HCT116 (cell line): Measurements from ENCODE around the gene GPHA2. TPM values are rescaled to one million over a fixed set of nuclear protein-coding genes. Genes with fewer than 3 reads are reported as not detected.

Experiments
- ATAC-seq: fragments of 200-7000 bp; cut with Tn5 transposase; 2 replicates; pipeline ENCODE4 v1.9.1; 2020; ENCODE audit warnings: mild to moderate bottlenecking, moderate library complexity
- BruUV-seq: library from RNA; stranded (reverse); fragments of 400-500 nt; replicated peaks from 2 replicates; lab custom pipeline; 2021; lab: Mats Ljungman, UMichigan
- CTCF ChIA-PET: fragments of 300-600 bp; sonication (Branson Sonifier 250); formaldehyde crosslinking; loops from one replicate; lab custom pipeline; 2021; ENCODE audit warnings: antibody characterized with exemption; lab: Charles Lee
- POLR2A ChIA-PET: fragments of 300-600, 350-600 bp; sonication (Branson Sonifier 250); formaldehyde crosslinking; loops from one replicate; lab custom pipeline; 2021; ENCODE audit warnings: antibody characterized with exemption; lab: Charles Lee
- RAD21 ChIA-PET, 2 experiments: fragments of 300-600 bp; sonication (Branson Sonifier 250); formaldehyde crosslinking; loops; one replicate each; lab custom pipeline; 2023; ENCODE audit warnings: low total read pairs in 2 of 2; ENCODE audit not compliant: uncharacterized antibody in 2 of 2, unreplicated experiment in 2 of 2, low non-redundant PET in 1 of 2; lab: Charles Lee
- DNase-seq: peaks from one replicate; pipeline ENCODE4 v3.0.0-alpha.2; 2010; ENCODE audit warnings: low read depth, low spot score
- H2AFZ ChIP-seq: fragments of 200-600 bp; shearing (Covaris generic), sonication (generic); 2 replicates; pipeline ENCODE4 v1.6.1; 2017; ENCODE audit warnings: low read depth, mixed run types, mixed read lengths, antibody characterized with exemption, low read length; ENCODE audit not compliant: poor library complexity, severe bottlenecking
- H3K27ac ChIP-seq: 2 replicates; pipeline ENCODE4 v1.5.1; 2012; ENCODE audit warnings: low read depth, low read length
- H3K27me3 ChIP-seq: fragments of 200-600 bp; sonication (generic); 2 replicates; pipeline ENCODE4 v1.6.1; 2016; ENCODE audit warnings: mixed run types, low read length, mixed read lengths; ENCODE audit not compliant: insufficient read depth
- H3K36me3 ChIP-seq, 2 experiments: fragments of 200-500 bp in 1 of 2; fragments of 200-600 bp in 1 of 2; sonication (Bioruptor generic) in 1 of 2; sonication (generic) in 1 of 2; 2 replicates each; pipeline versions ENCODE4 v1.5.1 to v1.6.1; 2014 to 2016; ENCODE audit warnings: low read length in 2 of 2, inconsistent platforms in 1 of 2, mixed read lengths in 1 of 2, mixed run types in 1 of 2; ENCODE audit not compliant: insufficient read depth in 2 of 2, control insufficient read depth in 1 of 2
- H3K4me1 ChIP-seq, 2 experiments: fragments of 200-600 bp in 1 of 2; sonication (generic) in 1 of 2; 2 replicates each; pipeline versions ENCODE4 v1.5.1 to v1.6.1; 2012 to 2017; ENCODE audit warnings: low read length in 2 of 2, inconsistent platforms in 1 of 2, mild to moderate bottlenecking in 1 of 2, mixed read lengths in 1 of 2, mixed run types in 1 of 2, moderate library complexity in 1 of 2; ENCODE audit not compliant: insufficient read depth in 2 of 2, control insufficient read depth in 1 of 2
- H3K4me2 ChIP-seq: fragments of 200-600 bp; sonication (generic); 2 replicates; pipeline ENCODE4 v1.6.1; 2017; ENCODE audit warnings: mixed run types, low read length, mixed read lengths
- H3K4me3 ChIP-seq, 2 experiments: fragments of 200-600 bp in 1 of 2; sonication (generic) in 1 of 2; replicated peaks in 1 of 2; 2 replicates each; pipeline ENCODE4 v1.5.1; 2011 to 2016; ENCODE audit warnings: low read length in 2 of 2, control low read depth in 1 of 2, low read depth in 1 of 2, mild to moderate bottlenecking in 1 of 2, mixed read lengths in 1 of 2, mixed run types in 1 of 2
- H3K79me2 ChIP-seq: fragments of 200-600 bp; sonication (generic); 2 replicates; pipeline ENCODE4 v1.6.1; 2017; ENCODE audit warnings: mild to moderate bottlenecking, mixed run types, low read length, moderate library complexity, mixed read lengths; ENCODE audit not compliant: insufficient read depth
- H3K9ac ChIP-seq: fragments of 200-600 bp; sonication (generic); 2 replicates; pipeline ENCODE4 v1.6.1; 2016; ENCODE audit warnings: low read length, mixed read lengths
- H3K9me2 ChIP-seq: fragments of 200-600 bp; sonication (generic), shearing (Covaris generic); 2 replicates; pipeline ENCODE4 v1.6.1; 2017; ENCODE audit warnings: mixed run types, mild to moderate bottlenecking, moderate library complexity; ENCODE audit not compliant: insufficient read depth
- H3K9me3 ChIP-seq, 2 experiments: fragments of 200-500 bp in 1 of 2; fragments of 200-600 bp in 1 of 2; sonication (Bioruptor generic) in 1 of 2; sonication (generic) in 1 of 2; 2 replicates each; pipeline ENCODE4 v1.6.1; 2014 to 2017; ENCODE audit warnings: low read length in 2 of 2, mixed read lengths in 2 of 2, inconsistent platforms in 1 of 2, low read depth in 1 of 2, mild to moderate bottlenecking in 1 of 2, mixed run types in 1 of 2, moderate library complexity in 1 of 2; ENCODE audit not compliant: control insufficient read depth in 1 of 2, insufficient read depth in 1 of 2
- H4K20me1 ChIP-seq: fragments of 200-600 bp; sonication (generic), shearing (Covaris generic); 2 replicates; pipeline ENCODE4 v1.6.1; 2017; ENCODE audit warnings: mixed run types, mild to moderate bottlenecking, moderate library complexity; ENCODE audit not compliant: insufficient read depth
- CBX3 ChIP-seq: IDR thresholded peaks from 2 replicates; pipeline ENCODE4 v1.6.1; 2012; ENCODE audit warnings: low read depth
- CEBPB ChIP-seq: IDR thresholded peaks from 2 replicates; pipeline ENCODE4 v1.6.1; 2012; ENCODE audit warnings: low read depth
- CTCF ChIP-seq, 3 experiments: fragments of 200-600 bp in 1 of 3; sonication (generic) in 1 of 3; IDR thresholded peaks in 2 of 3; conservative IDR thresholded peaks in 1 of 3; 2 replicates each; pipeline ENCODE4 v1.5.1; 2012 to 2017; ENCODE audit warnings: low read depth in 2 of 3, low read length in 2 of 3, antibody characterized with exemption in 1 of 3, borderline replicate concordance in 1 of 3, control low read depth in 1 of 3, mild to moderate bottlenecking in 1 of 3, mixed read lengths in 1 of 3, mixed run types in 1 of 3, moderate library complexity in 1 of 3; ENCODE audit not compliant: insufficient read depth in 1 of 3
- EGR1 ChIP-seq: IDR thresholded peaks from 2 replicates; pipeline ENCODE4 v1.6.1; 2012; ENCODE audit warnings: low read depth
- EZH2phosphoT487 ChIP-seq: fragments of 200-600 bp; IDR thresholded peaks from 2 replicates; pipeline ENCODE4 v1.6.1; 2018; ENCODE audit warnings: antibody characterized with exemption, borderline replicate concordance
- FOSL1 ChIP-seq: IDR thresholded peaks from 2 replicates; pipeline ENCODE4 v1.6.1; 2012; ENCODE audit warnings: low read depth
- POLR2AphosphoS5 ChIP-seq: IDR thresholded peaks from 2 replicates; pipeline ENCODE4 v1.6.1; 2011; ENCODE audit warnings: mild to moderate bottlenecking, low read depth, low read length, moderate library complexity
- RAD21 ChIP-seq: IDR thresholded peaks from 2 replicates; pipeline ENCODE4 v1.6.1; 2012; ENCODE audit warnings: low read depth, mild to moderate bottlenecking
- REST ChIP-seq: IDR thresholded peaks from 2 replicates; pipeline ENCODE4 v1.6.1; 2012; ENCODE audit warnings: low read depth
- SIN3A ChIP-seq: IDR thresholded peaks from 2 replicates; pipeline ENCODE4 v1.6.1; 2012; ENCODE audit warnings: low read depth
- SP1 ChIP-seq: IDR thresholded peaks from 2 replicates; pipeline ENCODE4 v1.6.1; 2012; ENCODE audit warnings: low read depth
- SRF ChIP-seq: IDR thresholded peaks from 2 replicates; pipeline ENCODE4 v1.6.1; 2012; ENCODE audit warnings: low read depth
- TCF7L2 ChIP-seq: IDR thresholded peaks from 2 replicates; pipeline ENCODE4 v1.7.0; 2011; ENCODE audit warnings: borderline replicate concordance, inconsistent platforms; ENCODE audit not compliant: insufficient read depth, insufficient read length; ENCODE audit errors: extremely low read depth
- YY1 ChIP-seq: IDR thresholded peaks from 2 replicates; pipeline ENCODE4 v1.6.1; 2011; ENCODE audit warnings: low read length, low read depth, moderate library complexity, mild to moderate bottlenecking; ENCODE audit not compliant: insufficient replicate concordance; ENCODE audit errors: extremely low read depth
- ZBTB33 ChIP-seq: IDR thresholded peaks from 2 replicates; pipeline ENCODE4 v1.6.1; 2011; ENCODE audit warnings: mild to moderate bottlenecking, low read length, moderate library complexity; ENCODE audit not compliant: insufficient replicate concordance; ENCODE audit errors: extremely low read depth
- ZFX ChIP-seq: fragments of 450-650 bp; IDR thresholded peaks from 2 replicates; pipeline ENCODE4 v1.6.1; 2017
- ZNF274 ChIP-seq: fragments of 200-500 bp; sonication (Bioruptor generic); IDR thresholded peaks from 2 replicates; pipeline ENCODE4 v1.6.1; 2014; ENCODE audit warnings: mild to moderate bottlenecking, low read depth, low read length, inconsistent platforms
- intact Hi-C: fragments of 100-400 bp; cut with micrococcal nuclease; formaldehyde crosslinking; loops from 2 replicates; pipeline ENCODE4 v1.10.0; 2022
- total RNA-seq: library from RNA; stranded (reverse); gene quantifications from one replicate; pipeline ENCODE4 v1.2.1, GENCODE V29; 2021; ENCODE audit not compliant: unreplicated experiment

The GPHA2 gene
- total RNA-seq, 1 experiment from 2014 or later: not detected

- TF ChIP-seq ZBTB33: no peak
Measured at GRCh38 chr11:64908766-64909165, 26.9 kb downstream of the GPHA2 start (continued).

GRCh38 chr11:64906314-64906635 lies 29.4 kb downstream of the GPHA2 start:
- intact Hi-C loops: no loop called here
- POLR2A ChIA-PET: no interaction called here
- Histone ChIP-seq H3K4me1 (no peaks in the 10 kb centered on the region), H3K4me3 (no peak overlapping the region), H3K4me2 (no peak overlapping the region), H3K27me3 (no peaks in the 10 kb centered on the region), H3K9ac (no peak overlapping the region), H3K36me3 (peaks cover 0 to 6% of the 10 kb centered on the region in 2 experiments; a peak in 1 of 4 replicates), H3K79me2 (no peaks in the 10 kb centered on the region), H3K27ac (no peak overlapping the region), H4K20me1 (no peaks in the 10 kb centered on the region), H3K9me2 (no peaks in the 10 kb centered on the region)
- DNase-seq (no peak), ATAC-seq (no peak)
- BruUV-seq: no TSS peak
- TF ChIP-seq POLR2AphosphoS5: no peak
- no peak for TF ChIP-seq TCF7L2
- TF ChIP-seq ZFX: no peak
- TF ChIP-seq CEBPB: no peak
- TF ChIP-seq CTCF (IDR thresholded peaks at IDR 0.05 in 2 of 3, conservative IDR thresholded peaks at IDR 0.05 in 1 of 3; ENCODE audit: borderline replicate concordance in 1 of 3, insufficient read depth in 1 of 3, low read depth in 2 of 3, low read length in 2 of 3): no peak
- no peak for TF ChIP-seq SP1
- TF ChIP-seq ZNF274: no peak
- no peak for TF ChIP-seq EGR1
- no peak for TF ChIP-seq FOSL1
- no peak for TF ChIP-seq EZH2phosphoT487
- TF ChIP-seq REST: no peak
- TF ChIP-seq SIN3A: no peak
- TF ChIP-seq SRF: no peak
- no peak for TF ChIP-seq CBX3
- TF ChIP-seq YY1: no peak
- no peak for TF ChIP-seq RAD21
- TF ChIP-seq, all 23 proteins: peak for 0
- ChIA-PET RAD21 (no interaction called here), CTCF (no interaction called here)
- Histone ChIP-seq H3K9me3 (no peaks in the 10 kb centered on the region), H2AFZ (no peak overlapping the region)
